H1 (cell line): ENCODE results near the gene TMEM163. TPM values are rescaled to one million over a fixed set of nuclear protein-coding genes. Genes with fewer than 3 reads are reported as not detected.

Experiments used
- BACH1 ChIP-seq: IDR thresholded peaks from 2 replicates; pipeline ENCODE4 v1.6.1; 2012; ENCODE audit warnings: low read length, improper control_type of control experiment
- CEBPB ChIP-seq: IDR thresholded peaks from 2 replicates; pipeline ENCODE4 v1.6.1; 2012; ENCODE audit warnings: low read depth, low read length
- GTF2F1 ChIP-seq: IDR thresholded peaks from 2 replicates; pipeline ENCODE4 v1.6.1; 2012; ENCODE audit warnings: low read depth, low read length, improper control_type of control experiment, borderline replicate concordance
- HDAC2 ChIP-seq, 2 experiments: fragments of 300-600 bp in 1 of 2; sonication (generic) in 1 of 2; IDR thresholded peaks; 2 replicates each; pipeline ENCODE4 v1.6.1; 2011 to 2012; ENCODE audit warnings: low read depth in 2 of 2, low read length in 2 of 2, mild to moderate bottlenecking in 2 of 2, moderate library complexity in 2 of 2, borderline replicate concordance in 1 of 2, inconsistent platforms in 1 of 2
- HDAC6 ChIP-seq: IDR thresholded peaks from one replicate; pipeline ENCODE4 v1.7.1; 2012; ENCODE audit warnings: low read depth, mild to moderate bottlenecking, inconsistent platforms, low read length, moderate library complexity
- RBBP5 ChIP-seq: IDR thresholded peaks from 2 replicates; pipeline ENCODE4 v1.7.1; 2012; ENCODE audit warnings: low read depth, mild to moderate bottlenecking, inconsistent platforms, low read length, moderate library complexity, borderline replicate concordance
- RNF2 ChIP-seq: fragments of 200-900, 300-1000 bp; sonication (generic); IDR thresholded peaks from 2 replicates; pipeline ENCODE4 v1.7.1; 2016; ENCODE audit warnings: borderline replicate concordance, low read depth, mild to moderate bottlenecking, antibody characterized with exemption, low read length; ENCODE audit not compliant: poor library complexity, severe bottlenecking; ENCODE audit errors: missing control alignments
- SUZ12 ChIP-seq: fragments of 200-600 bp; sonication (generic); IDR thresholded peaks from 2 replicates; pipeline ENCODE4 v1.6.1; 2012; ENCODE audit warnings: mild to moderate bottlenecking, inconsistent platforms, low read length, moderate library complexity, mixed read lengths
- polyA plus RNA-seq, 7 experiments: library from polyadenylated mRNA; depleted of rRNA in 3 of 7; stranded (reverse) in 5 of 7; unstranded in 2 of 7; fragments of >200 nt in 5 of 7; fragments of 200-250 nt in 2 of 7; gene quantifications; 1 replicate in 5 of 7; 2 replicates in 1 of 7; 4 replicates in 1 of 7; pipeline versions ENCODE4 v1.2.1 to v1.2.3, GENCODE V29; 2011 to 2013; ENCODE audit warnings: missing spikeins in 2 of 7, mixed read lengths in 2 of 7
- total RNA-seq: library from RNA; stranded (reverse); fragmentation: NEBNext Ultra II Directional; extraction: Animal tissue kit (Norgen Biotek cat#: 25700); gene quantifications from 2 replicates; pipeline ENCODE4 v1.2.1, GENCODE V29; 2021
- TF ChIP-seq, protein P1 (sequence below): fragments of 300-600 bp; sonication (generic); IDR thresholded peaks from 2 replicates; pipeline ENCODE4 v1.7.1; 2012; ENCODE audit warnings: low read length, moderate library complexity, mild to moderate bottlenecking, inconsistent platforms; ENCODE audit not compliant: insufficient replicate concordance

TMEM163 gene
- total and polyA plus RNA-seq, 2 of the 8 experiments (the other 6 are each of a cell fraction or from before 2014, with no cell fraction given) = 2.8 to 3.2 TPM

DNA sequence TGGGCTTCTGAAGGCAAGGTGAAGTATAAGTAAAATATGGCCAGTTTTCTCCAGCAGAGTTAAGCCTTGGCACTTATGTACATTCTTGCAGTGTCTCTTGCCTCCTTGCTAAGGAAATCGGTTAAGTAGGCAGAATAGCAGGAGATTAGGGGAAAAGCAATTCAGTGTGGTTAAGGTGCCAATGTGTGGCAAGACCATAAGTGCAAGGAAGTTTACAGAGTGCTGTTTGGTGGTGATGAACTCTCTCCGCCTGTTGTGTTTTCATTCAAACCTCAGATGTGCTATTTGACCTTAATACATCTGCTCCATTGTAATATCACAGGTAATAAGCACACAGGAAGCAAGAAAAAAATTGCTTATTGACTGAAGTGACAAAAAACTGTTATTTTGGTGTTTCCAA, 308.8 kb downstream of the TMEM163 start (continued):
- TF ChIP-seq, protein P1, sequence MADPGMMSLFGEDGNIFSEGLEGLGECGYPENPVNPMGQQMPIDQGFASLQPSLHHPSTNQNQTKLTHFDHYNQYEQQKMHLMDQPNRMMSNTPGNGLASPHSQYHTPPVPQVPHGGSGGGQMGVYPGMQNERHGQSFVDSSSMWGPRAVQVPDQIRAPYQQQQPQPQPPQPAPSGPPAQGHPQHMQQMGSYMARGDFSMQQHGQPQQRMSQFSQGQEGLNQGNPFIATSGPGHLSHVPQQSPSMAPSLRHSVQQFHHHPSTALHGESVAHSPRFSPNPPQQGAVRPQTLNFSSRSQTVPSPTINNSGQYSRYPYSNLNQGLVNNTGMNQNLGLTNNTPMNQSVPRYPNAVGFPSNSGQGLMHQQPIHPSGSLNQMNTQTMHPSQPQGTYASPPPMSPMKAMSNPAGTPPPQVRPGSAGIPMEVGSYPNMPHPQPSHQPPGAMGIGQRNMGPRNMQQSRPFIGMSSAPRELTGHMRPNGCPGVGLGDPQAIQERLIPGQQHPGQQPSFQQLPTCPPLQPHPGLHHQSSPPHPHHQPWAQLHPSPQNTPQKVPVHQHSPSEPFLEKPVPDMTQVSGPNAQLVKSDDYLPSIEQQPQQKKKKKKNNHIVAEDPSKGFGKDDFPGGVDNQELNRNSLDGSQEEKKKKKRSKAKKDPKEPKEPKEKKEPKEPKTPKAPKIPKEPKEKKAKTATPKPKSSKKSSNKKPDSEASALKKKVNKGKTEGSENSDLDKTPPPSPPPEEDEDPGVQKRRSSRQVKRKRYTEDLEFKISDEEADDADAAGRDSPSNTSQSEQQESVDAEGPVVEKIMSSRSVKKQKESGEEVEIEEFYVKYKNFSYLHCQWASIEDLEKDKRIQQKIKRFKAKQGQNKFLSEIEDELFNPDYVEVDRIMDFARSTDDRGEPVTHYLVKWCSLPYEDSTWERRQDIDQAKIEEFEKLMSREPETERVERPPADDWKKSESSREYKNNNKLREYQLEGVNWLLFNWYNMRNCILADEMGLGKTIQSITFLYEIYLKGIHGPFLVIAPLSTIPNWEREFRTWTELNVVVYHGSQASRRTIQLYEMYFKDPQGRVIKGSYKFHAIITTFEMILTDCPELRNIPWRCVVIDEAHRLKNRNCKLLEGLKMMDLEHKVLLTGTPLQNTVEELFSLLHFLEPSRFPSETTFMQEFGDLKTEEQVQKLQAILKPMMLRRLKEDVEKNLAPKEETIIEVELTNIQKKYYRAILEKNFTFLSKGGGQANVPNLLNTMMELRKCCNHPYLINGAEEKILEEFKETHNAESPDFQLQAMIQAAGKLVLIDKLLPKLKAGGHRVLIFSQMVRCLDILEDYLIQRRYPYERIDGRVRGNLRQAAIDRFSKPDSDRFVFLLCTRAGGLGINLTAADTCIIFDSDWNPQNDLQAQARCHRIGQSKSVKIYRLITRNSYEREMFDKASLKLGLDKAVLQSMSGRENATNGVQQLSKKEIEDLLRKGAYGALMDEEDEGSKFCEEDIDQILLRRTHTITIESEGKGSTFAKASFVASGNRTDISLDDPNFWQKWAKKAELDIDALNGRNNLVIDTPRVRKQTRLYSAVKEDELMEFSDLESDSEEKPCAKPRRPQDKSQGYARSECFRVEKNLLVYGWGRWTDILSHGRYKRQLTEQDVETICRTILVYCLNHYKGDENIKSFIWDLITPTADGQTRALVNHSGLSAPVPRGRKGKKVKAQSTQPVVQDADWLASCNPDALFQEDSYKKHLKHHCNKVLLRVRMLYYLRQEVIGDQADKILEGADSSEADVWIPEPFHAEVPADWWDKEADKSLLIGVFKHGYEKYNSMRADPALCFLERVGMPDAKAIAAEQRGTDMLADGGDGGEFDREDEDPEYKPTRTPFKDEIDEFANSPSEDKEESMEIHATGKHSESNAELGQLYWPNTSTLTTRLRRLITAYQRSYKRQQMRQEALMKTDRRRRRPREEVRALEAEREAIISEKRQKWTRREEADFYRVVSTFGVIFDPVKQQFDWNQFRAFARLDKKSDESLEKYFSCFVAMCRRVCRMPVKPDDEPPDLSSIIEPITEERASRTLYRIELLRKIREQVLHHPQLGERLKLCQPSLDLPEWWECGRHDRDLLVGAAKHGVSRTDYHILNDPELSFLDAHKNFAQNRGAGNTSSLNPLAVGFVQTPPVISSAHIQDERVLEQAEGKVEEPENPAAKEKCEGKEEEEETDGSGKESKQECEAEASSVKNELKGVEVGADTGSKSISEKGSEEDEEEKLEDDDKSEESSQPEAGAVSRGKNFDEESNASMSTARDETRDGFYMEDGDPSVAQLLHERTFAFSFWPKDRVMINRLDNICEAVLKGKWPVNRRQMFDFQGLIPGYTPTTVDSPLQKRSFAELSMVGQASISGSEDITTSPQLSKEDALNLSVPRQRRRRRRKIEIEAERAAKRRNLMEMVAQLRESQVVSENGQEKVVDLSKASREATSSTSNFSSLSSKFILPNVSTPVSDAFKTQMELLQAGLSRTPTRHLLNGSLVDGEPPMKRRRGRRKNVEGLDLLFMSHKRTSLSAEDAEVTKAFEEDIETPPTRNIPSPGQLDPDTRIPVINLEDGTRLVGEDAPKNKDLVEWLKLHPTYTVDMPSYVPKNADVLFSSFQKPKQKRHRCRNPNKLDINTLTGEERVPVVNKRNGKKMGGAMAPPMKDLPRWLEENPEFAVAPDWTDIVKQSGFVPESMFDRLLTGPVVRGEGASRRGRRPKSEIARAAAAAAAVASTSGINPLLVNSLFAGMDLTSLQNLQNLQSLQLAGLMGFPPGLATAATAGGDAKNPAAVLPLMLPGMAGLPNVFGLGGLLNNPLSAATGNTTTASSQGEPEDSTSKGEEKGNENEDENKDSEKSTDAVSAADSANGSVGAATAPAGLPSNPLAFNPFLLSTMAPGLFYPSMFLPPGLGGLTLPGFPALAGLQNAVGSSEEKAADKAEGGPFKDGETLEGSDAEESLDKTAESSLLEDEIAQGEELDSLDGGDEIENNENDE = no peak
- TF ChIP-seq GTF2F1 (no peak), HDAC6 (no peak), RBBP5 (no peak), BACH1 (no peak), CEBPB (no peak), SUZ12 (no peak), HDAC2 (IDR thresholded peaks at IDR 0.05; ENCODE audit: borderline replicate concordance in 1 of 2, low read depth in 2 of 2, low read length in 2 of 2) (no peak), RNF2 (no peak)
